Endothelial cell of umbilical vein (primary cell): Measurements from ENCODE around the gene PIAS2. TPM values are rescaled to one million over a fixed set of nuclear protein-coding genes. Genes with fewer than 3 reads are reported as not detected.

Experiments used
- BruUV-seq: library from RNA; stranded (reverse); fragments of 400-500 nt; replicated peaks from 2 replicates; lab custom pipeline; 2021; lab: Mats Ljungman, UMichigan
- CTCF ChIA-PET: fragments of 300-600, 350-600 bp; sonication (Branson Sonifier 250); formaldehyde crosslinking; loops from one replicate; lab custom pipeline; 2021; ENCODE audit warnings: antibody characterized with exemption, inconsistent platforms; lab: Charles Lee
- POLR2A ChIA-PET: fragments of 300-600, 350-600 bp; sonication (Branson Sonifier 250); formaldehyde crosslinking; loops from one replicate; lab custom pipeline; 2021; ENCODE audit warnings: antibody characterized with exemption, inconsistent platforms; lab: Charles Lee
- DNase-seq: peaks from one replicate; pipeline ENCODE4 v3.0.0-alpha.2; 2011; ENCODE audit warnings: low read depth, low spot score
- FAIRE-seq: peaks from 2 replicates; lab custom pipeline; 2011; peaks lifted over from hg19 to GRCh38; lab: Jason Lieb, UNC
- H2AFZ ChIP-seq: 2 replicates; pipeline ENCODE4 v1.6.0; 2012; ENCODE audit warnings: low read depth, low read length, control low read depth, inconsistent platforms
- H3K27ac ChIP-seq: 2 replicates; pipeline ENCODE4 v1.5.1; 2011; ENCODE audit warnings: low read depth, mild to moderate bottlenecking, control low read depth, low read length, moderate library complexity; ENCODE audit not compliant: insufficient read depth
- H3K27me3 ChIP-seq, 2 experiments: 2 replicates each; pipeline versions ENCODE4 v1.6.0 to v1.6.1; 2011; ENCODE audit warnings: low read length in 2 of 2, mixed read lengths in 1 of 2; ENCODE audit not compliant: control insufficient read depth in 2 of 2, insufficient read depth in 2 of 2
- H3K36me3 ChIP-seq, 2 experiments: 2 replicates in 1 of 2; 3 replicates in 1 of 2; pipeline ENCODE4 v1.5.1; 2011; ENCODE audit warnings: low read length in 2 of 2, mild to moderate bottlenecking in 1 of 2, moderate library complexity in 1 of 2; ENCODE audit not compliant: control insufficient read depth in 2 of 2, insufficient read depth in 2 of 2; ENCODE audit errors: extremely low read depth in 1 of 2
- H3K4me1 ChIP-seq: 3 replicates; pipeline ENCODE4 v1.5.1; 2011; ENCODE audit warnings: mild to moderate bottlenecking, low read length; ENCODE audit not compliant: control insufficient read depth, insufficient read depth; ENCODE audit errors: extremely low read depth
- H3K4me2 ChIP-seq: 2 replicates; pipeline ENCODE4 v1.6.1; 2011; ENCODE audit warnings: low read length, control low read depth, mixed read lengths; ENCODE audit not compliant: insufficient read depth
- H3K4me3 ChIP-seq, 3 experiments: fragments of 200-600 bp in 1 of 3; sonication (generic), shearing (Covaris generic) in 1 of 3; replicated peaks in 1 of 3; 2 replicates each; pipeline ENCODE4 v1.5.1; 2011 to 2016; ENCODE audit warnings: control low read depth in 3 of 3, low read length in 3 of 3, mild to moderate bottlenecking in 2 of 3, inconsistent platforms in 1 of 3, low read depth in 1 of 3, moderate library complexity in 1 of 3; ENCODE audit not compliant: insufficient read depth in 1 of 3
- H3K79me2 ChIP-seq: 2 replicates; pipeline ENCODE4 v1.6.0; 2012; ENCODE audit warnings: low read length, inconsistent platforms; ENCODE audit not compliant: control insufficient read depth, insufficient read depth
- H3K9ac ChIP-seq: replicated peaks from 2 replicates; pipeline ENCODE3; 2011; ENCODE audit warnings: low read length, control low read depth; ENCODE audit not compliant: insufficient read depth; ENCODE audit errors: extremely low read depth
- H3K9me1 ChIP-seq: replicated peaks from 3 replicates; pipeline ENCODE4 v1.6.0; 2011; ENCODE audit warnings: mild to moderate bottlenecking, low read length; ENCODE audit not compliant: control insufficient read depth, insufficient read depth; ENCODE audit errors: extremely low read depth
- H3K9me3 ChIP-seq: replicated peaks from 2 replicates; pipeline ENCODE4 v1.5.1; 2012; ENCODE audit warnings: low read length, inconsistent platforms; ENCODE audit not compliant: control insufficient read depth, insufficient read depth
- H4K20me1 ChIP-seq: replicated peaks from 2 replicates; pipeline ENCODE3; 2011; ENCODE audit warnings: mild to moderate bottlenecking, low read length; ENCODE audit not compliant: control insufficient read depth, insufficient read depth; ENCODE audit errors: extremely low read depth
- CTCF ChIP-seq, 2 donors: IDR thresholded peaks; 1 replicate in 1 of 2; 2 replicates in 1 of 2; pipeline ENCODE4 v1.5.1; 2011; ENCODE audit warnings: low read length in 2 of 2, mild to moderate bottlenecking in 2 of 2, moderate library complexity in 2 of 2, control low read depth in 1 of 2, inconsistent platforms in 1 of 2, low read depth in 1 of 2; ENCODE audit not compliant: insufficient read depth in 1 of 2; ENCODE audit errors: extremely low read depth in 1 of 2
- EZH2 ChIP-seq: IDR thresholded peaks from 2 replicates; pipeline ENCODE4 v1.6.1; 2012; ENCODE audit warnings: borderline replicate concordance, low read depth, mild to moderate bottlenecking, moderate library complexity, low read length, inconsistent platforms; ENCODE audit not compliant: severe bottlenecking
- FOS ChIP-seq: IDR thresholded peaks from 2 replicates; pipeline ENCODE4 v1.6.1; 2011; ENCODE audit warnings: mild to moderate bottlenecking, low read length, moderate library complexity, borderline replicate concordance; ENCODE audit not compliant: insufficient read depth
- GATA2 ChIP-seq: IDR thresholded peaks from 2 replicates; pipeline ENCODE4 v1.7.0; 2011; ENCODE audit warnings: low read depth, mild to moderate bottlenecking, moderate library complexity, mixed read lengths, low read length; ENCODE audit not compliant: insufficient read length, insufficient read depth
- JUN ChIP-seq: IDR thresholded peaks from 2 replicates; pipeline ENCODE4 v1.6.1; 2011; ENCODE audit warnings: borderline replicate concordance, low read depth; ENCODE audit not compliant: insufficient read length, insufficient read depth
- MAX ChIP-seq: IDR thresholded peaks from 2 replicates; pipeline ENCODE4 v1.6.1; 2011; ENCODE audit not compliant: insufficient read depth, insufficient read length
- MYC ChIP-seq: IDR thresholded peaks from one replicate; pipeline ENCODE4 v1.6.1; 2011; ENCODE audit warnings: mild to moderate bottlenecking, low read depth, low read length
- POLR2A ChIP-seq: IDR thresholded peaks from 2 replicates; pipeline ENCODE4 v1.6.1; 2012; ENCODE audit warnings: low read depth, mild to moderate bottlenecking, control low read depth, low read length
- POLR2AphosphoS5 ChIP-seq: IDR thresholded peaks from 2 replicates; pipeline ENCODE4 v1.6.1; 2012; ENCODE audit warnings: low read depth, mild to moderate bottlenecking, control low read depth, low read length, moderate library complexity; ENCODE audit not compliant: insufficient read depth
- dilution Hi-C: fragments of 300-500 bp; cut with MboI; formaldehyde crosslinking; loops from one replicate; pipeline ENCODE4 v1.15.0; 2019; ENCODE audit warnings: low sequenced_read_pairs; ENCODE audit not compliant: extremely low pct_ligation_motif_present
- intact Hi-C: fragments of 100-400 bp; cut with micrococcal nuclease; formaldehyde crosslinking; loops from one replicate; pipeline ENCODE4 v1.10.0; 2022
- polyA plus RNA-seq, 4 experiments: library from polyadenylated mRNA; depleted of rRNA in 3 of 4; stranded (reverse) in 3 of 4; unstranded in 1 of 4; fragments of >200 nt; gene quantifications; 2 replicates each; pipeline versions ENCODE4 v1.2.1 to v1.2.3, GENCODE V29; 2011 to 2012; ENCODE audit warnings: missing spikeins in 1 of 4
- total RNA-seq: library from RNA; stranded (reverse); gene quantifications from 2 replicates; pipeline ENCODE4 v1.2.3, GENCODE V29; 2021

The PIAS2 gene
- total and polyA plus RNA-seq, 2 donors (not counting 3 experiments of a cell fraction or from before 2014, with no cell fraction given): 7.0 to 34.3 TPM

GRCh38 chr18:46831434-46831833 is 85.9 kb downstream of the PIAS2 start:
- Histone ChIP-seq H3K9me3 (no peaks in the 10 kb centered on the region), H2AFZ (no peak overlapping the region), H3K27me3 (no peaks in the 10 kb centered on the region), H3K4me2 (no peak overlapping the region), H4K20me1 (no peaks in the 10 kb centered on the region), H3K27ac (no peak overlapping the region), H3K9me1 (no peaks in the 10 kb centered on the region), H3K9ac (no peak overlapping the region), H3K36me3 (peaks cover 0 to 3% of the 10 kb centered on the region in 2 experiments), H3K4me1 (no peaks in the 10 kb centered on the region), H3K79me2 (no peaks in the 10 kb centered on the region), H3K4me3 (no peak overlapping the region)
- FAIRE-seq: peak; percentile 8
- TF ChIP-seq EZH2: no peak
- TF ChIP-seq FOS: no peak
- TF ChIP-seq CTCF (IDR thresholded peaks at IDR 0.05; ENCODE audit: extremely low read depth in 1 of 2, insufficient read depth in 1 of 2, low read depth in 1 of 2, low read length in 2 of 2): no peak
- no peak for TF ChIP-seq JUN
- no peak for TF ChIP-seq MAX
- no peak for TF ChIP-seq GATA2
- TF ChIP-seq MYC: no peak
- TF ChIP-seq POLR2AphosphoS5: no peak
- TF ChIP-seq POLR2A: no peak
- ChIA-PET POLR2A (no interaction called here), CTCF (no interaction called here)
- dilution Hi-C loops: no loop called here
- BruUV-seq: no TSS peak
- no peak for DNase-seq
- intact Hi-C loops: no loop called here
